Fibroblast of mammary gland (primary cell): ENCODE data around the gene ATG16L2.
"Not testable (repeated sequence)": the region's sequence is repeated elsewhere in the genome, so short reads cannot be mapped to it uniquely, and the experiment has no call there.

Experiments used
- DNase-seq: peaks from one replicate; pipeline ENCODE4 v3.0.0-alpha.2; 2010; ENCODE audit warnings: low read depth
- H3K4me3 ChIP-seq: 2 replicates; pipeline ENCODE4 v1.5.1; 2011; ENCODE audit warnings: low read depth, mild to moderate bottlenecking, low read length, moderate library complexity; ENCODE audit not compliant: control insufficient read depth
- CTCF ChIP-seq: conservative IDR thresholded peaks from 2 replicates; pipeline ENCODE4 v1.5.1; 2011; ENCODE audit warnings: low read depth, low read length, inconsistent platforms; ENCODE audit not compliant: control insufficient read depth, insufficient read depth

The ATG16L2 gene

GRCh38 chr11:72786305-72787215, 27.7 kb upstream of the ATG16L2 start:
- no peak for DNase-seq
- no peak overlapping the region for H3K4me3 ChIP-seq
- TF ChIP-seq CTCF: no peak

GRCh38 chr11:72787216-72788104, 26.8 kb upstream of the ATG16L2 start:
- H3K4me3 ChIP-seq: no peak overlapping the region
- no peak for DNase-seq
- no peak for TF ChIP-seq CTCF

GRCh38 chr11:72788241-72788640, 26.0 kb upstream of the ATG16L2 start:
- H3K4me3 ChIP-seq: no peak overlapping the region
- DNase-seq: no peak
- no peak for TF ChIP-seq CTCF

- H3K4me3 ChIP-seq: no peak overlapping the region
- no peak for TF ChIP-seq CTCF
- DNase-seq: peak; percentile 73
These were observed 24.6 kb upstream of the ATG16L2 start for GRCh38 chr11:72789493-72790131.

- H3K4me3 ChIP-seq, DNase-seq: not testable (repeated sequence)
These were observed 23.0 kb upstream of the ATG16L2 start for GRCh38 chr11:72791228-72791627.

GRCh38 chr11:72792437-72793021, 21.7 kb upstream of the ATG16L2 start:
- TF ChIP-seq CTCF: no peak
- no peak overlapping the region for H3K4me3 ChIP-seq
- no peak for DNase-seq

- no peak overlapping the region for H3K4me3 ChIP-seq
- DNase-seq: no peak
- TF ChIP-seq CTCF: no peak
These were observed 21.2 kb upstream of the ATG16L2 start for GRCh38 chr11:72793076-72793424.
